Measurements from ENCODE around the gene PRAF2. TPM values are rescaled to one million over a fixed set of nuclear protein-coding genes. Genes with fewer than 3 reads are reported as not detected.
A peak's percentile ranks its signal among the peaks of the same experiment; 100 is the strongest.

Gene PRAF2
- total and polyA plus RNA-seq, 7 donors = 4.3 to 12.5 (median 9.1) TPM

DNA sequence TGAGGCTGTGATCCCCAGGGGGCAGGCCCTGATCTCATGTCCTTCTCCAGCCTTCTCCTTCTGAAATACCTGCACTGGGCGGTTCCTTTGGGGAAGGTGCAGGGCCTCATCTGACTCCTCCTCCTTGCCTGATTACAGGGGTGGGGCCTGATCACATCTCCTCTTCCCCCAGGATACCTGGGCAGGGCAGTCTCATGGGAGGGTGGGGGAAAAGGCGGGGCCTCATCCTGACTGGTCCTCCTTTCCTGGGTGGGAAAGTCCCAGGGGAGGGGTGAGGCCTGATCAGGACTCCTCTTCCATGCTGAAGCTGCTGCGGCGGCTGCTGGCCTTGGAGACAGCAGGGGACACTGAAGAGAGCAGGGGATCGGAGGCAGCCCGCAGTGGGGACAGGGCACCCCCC lies 43.9 kb downstream of the PRAF2 start:
- WGBS, 3 donors = 88 to 100% (median 94%) methylated on average over 2 to 6 of the region's 6 CpGs
- H3K9me3 ChIP-seq = no peaks in the 10 kb centered on the region
- ATAC-seq (peak in 2 of 4 donors; percentile 13 to 18), DNase-seq (peak in 1 of 2 donors; percentile 49)
- TF ChIP-seq, protein P1, sequence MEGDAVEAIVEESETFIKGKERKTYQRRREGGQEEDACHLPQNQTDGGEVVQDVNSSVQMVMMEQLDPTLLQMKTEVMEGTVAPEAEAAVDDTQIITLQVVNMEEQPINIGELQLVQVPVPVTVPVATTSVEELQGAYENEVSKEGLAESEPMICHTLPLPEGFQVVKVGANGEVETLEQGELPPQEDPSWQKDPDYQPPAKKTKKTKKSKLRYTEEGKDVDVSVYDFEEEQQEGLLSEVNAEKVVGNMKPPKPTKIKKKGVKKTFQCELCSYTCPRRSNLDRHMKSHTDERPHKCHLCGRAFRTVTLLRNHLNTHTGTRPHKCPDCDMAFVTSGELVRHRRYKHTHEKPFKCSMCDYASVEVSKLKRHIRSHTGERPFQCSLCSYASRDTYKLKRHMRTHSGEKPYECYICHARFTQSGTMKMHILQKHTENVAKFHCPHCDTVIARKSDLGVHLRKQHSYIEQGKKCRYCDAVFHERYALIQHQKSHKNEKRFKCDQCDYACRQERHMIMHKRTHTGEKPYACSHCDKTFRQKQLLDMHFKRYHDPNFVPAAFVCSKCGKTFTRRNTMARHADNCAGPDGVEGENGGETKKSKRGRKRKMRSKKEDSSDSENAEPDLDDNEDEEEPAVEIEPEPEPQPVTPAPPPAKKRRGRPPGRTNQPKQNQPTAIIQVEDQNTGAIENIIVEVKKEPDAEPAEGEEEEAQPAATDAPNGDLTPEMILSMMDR (IDR thresholded peaks at IDR 0.05) = no peak
- no peak overlapping the region for H3K4me3 ChIP-seq
- no peak overlapping the region for H3K27ac ChIP-seq
- no peaks in the 10 kb centered on the region for H3K4me1 ChIP-seq
- intact Hi-C loops (cut with DNase I) = no loop called here
- no peaks in the 10 kb centered on the region for H3K27me3 ChIP-seq (ENCODE audit: insufficient read depth in 3 of 3, low read length in 2 of 3)
- peaks cover 0 to 59% of the 10 kb centered on the region in 2 donors for H3K36me3 ChIP-seq (ENCODE audit: insufficient read depth in 1 of 2, low read depth in 1 of 2)

Other genes starting within 250 kb of the PRAF2 start
- not detected for gene ERAS, start 247.5 kb downstream of the PRAF2 start, total RNA-seq
- not detected for gene ERAS, start 247.5 kb downstream of the PRAF2 start, polyA plus RNA-seq
- gene PCSK1N, start 238.4 kb downstream of the PRAF2 start, total RNA-seq = under 1 TPM in 1 of 4 donors, not detected in 3; 0.44 TPM
- gene PCSK1N, start 238.4 kb downstream of the PRAF2 start, polyA plus RNA-seq = not detected
- 10 to 100 TPM; 56.6 to 76.2 (median 65.1) TPM for gene TIMM17B, start 176.2 kb downstream of the PRAF2 start, total RNA-seq
- 10 to 100 TPM; 63.1 to 91.6 (median 78.4) TPM for gene TIMM17B, start 176.2 kb downstream of the PRAF2 start, polyA plus RNA-seq
- 10 to 100 TPM; 51.8 to 65.7 (median 60.6) TPM for gene PQBP1, start 176.1 kb downstream of the PRAF2 start, total RNA-seq
- 10 to 100 TPM; 71.0 to 98.8 (median 77.2) TPM for gene PQBP1, start 176.1 kb downstream of the PRAF2 start, polyA plus RNA-seq
- 10 to 100 TPM in 2 of 4 donors, 1 to 10 TPM in 2; 8.8 to 13.4 (median 11.2) TPM for gene SLC35A2, start 162.4 kb downstream of the PRAF2 start, total RNA-seq
- 10 to 100 TPM; 13.2 to 26.1 (median 19.7) TPM for gene SLC35A2, start 162.4 kb downstream of the PRAF2 start, polyA plus RNA-seq
- gene PIM2, start 155.0 kb downstream of the PRAF2 start, total RNA-seq = 1 to 10 TPM; 1.1 to 2.3 (median 1.6) TPM
- 1 to 10 TPM; 1.4 to 3.7 (median 1.6) TPM for gene PIM2, start 155.0 kb downstream of the PRAF2 start, polyA plus RNA-seq
- gene OTUD5, start 116.4 kb downstream of the PRAF2 start, total RNA-seq = 10 to 100 TPM; 21.4 to 38.7 (median 28.5) TPM
- gene OTUD5, start 116.4 kb downstream of the PRAF2 start, polyA plus RNA-seq = 10 to 100 TPM; 17.5 to 34.8 (median 18.6) TPM
- gene KCND1, start 102.2 kb downstream of the PRAF2 start, total RNA-seq = under 1 TPM; 0.18 to 0.41 (median 0.25) TPM
- under 1 TPM; 0.03 to 0.44 (median 0.30) TPM for gene KCND1, start 102.2 kb downstream of the PRAF2 start, polyA plus RNA-seq
- gene GRIPAP1, start 71.7 kb downstream of the PRAF2 start, total RNA-seq = 10 to 100 TPM; 16.5 to 23.6 (median 19.4) TPM
- gene GRIPAP1, start 71.7 kb downstream of the PRAF2 start, polyA plus RNA-seq = 10 to 100 TPM; 12.6 to 17.5 (median 13.4) TPM
- 10 to 100 TPM; 18.1 to 46.5 (median 30.4) TPM for gene TFE3, start 30.6 kb downstream of the PRAF2 start, total RNA-seq
- gene TFE3, start 30.6 kb downstream of the PRAF2 start, polyA plus RNA-seq = 10 to 100 TPM; 16.9 to 55.2 (median 32.3) TPM
- gene CCDC120, start 15.0 kb downstream of the PRAF2 start, total RNA-seq = 1 to 10 TPM in 2 of 4 donors, under 1 TPM in 2; 0.76 to 1.2 (median 0.95) TPM
- under 1 TPM; 0.40 to 0.48 (median 0.43) TPM for gene CCDC120, start 15.0 kb downstream of the PRAF2 start, polyA plus RNA-seq
- gene WDR45, start 5.9 kb upstream of the PRAF2 start, total RNA-seq = 10 to 100 TPM; 67.3 to 85.7 (median 75.0) TPM
- gene WDR45, start 5.9 kb upstream of the PRAF2 start, polyA plus RNA-seq = 100 to 1,000 TPM in 1 of 3 donors, 10 to 100 TPM in 2; 93.2 to 102 (median 99.4) TPM
- 10 to 100 TPM; 26.7 to 28.8 (median 27.7) TPM for gene GPKOW, start 49.7 kb upstream of the PRAF2 start, total RNA-seq
- 10 to 100 TPM; 25.9 to 29.4 (median 26.9) TPM for gene GPKOW, start 49.7 kb upstream of the PRAF2 start, polyA plus RNA-seq
- 1 to 10 TPM; 2.9 to 3.7 (median 3.5) TPM for gene MAGIX, start 88.8 kb upstream of the PRAF2 start, total RNA-seq
- 1 to 10 TPM; 5.2 to 8.0 (median 5.3) TPM for gene MAGIX, start 88.8 kb upstream of the PRAF2 start, polyA plus RNA-seq
- gene PLP2, start 97.9 kb upstream of the PRAF2 start, total RNA-seq = 10 to 100 TPM; 17.8 to 80.7 (median 74.0) TPM
- gene PLP2, start 97.9 kb upstream of the PRAF2 start, polyA plus RNA-seq = 100 to 1,000 TPM in 2 of 3 donors, 10 to 100 TPM in 1; 76.5 to 320 (median 113) TPM
- gene PRICKLE3, start 112.4 kb upstream of the PRAF2 start, total RNA-seq = 10 to 100 TPM; 14.1 to 17.6 (median 16.3) TPM
- gene PRICKLE3, start 112.4 kb upstream of the PRAF2 start, polyA plus RNA-seq = 10 to 100 TPM in 2 of 3 donors, 1 to 10 TPM in 1; 7.5 to 23.6 (median 18.1) TPM
- 1 to 10 TPM in 2 of 4 donors, under 1 TPM in 2; 0.37 to 1.2 (median 0.83) TPM for gene SYP, start 126.2 kb upstream of the PRAF2 start, total RNA-seq
- 1 to 10 TPM in 2 of 3 donors, under 1 TPM in 1; 0.76 to 1.6 (median 1.4) TPM for gene SYP, start 126.2 kb upstream of the PRAF2 start, polyA plus RNA-seq
- gene CACNA1F, start 159.3 kb upstream of the PRAF2 start, total RNA-seq = under 1 TPM in 2 of 4 donors, not detected in 2; 0.04 to 0.12 TPM
- under 1 TPM in 2 of 3 donors, not detected in 1; 0.01 TPM for gene CACNA1F, start 159.3 kb upstream of the PRAF2 start, polyA plus RNA-seq
- 10 to 100 TPM in 3 of 4 donors, 1 to 10 TPM in 1; 9.6 to 14.7 (median 11.4) TPM for gene CCDC22, start 161.5 kb upstream of the PRAF2 start, total RNA-seq
- 10 to 100 TPM; 11.6 to 16.1 (median 15.4) TPM for gene CCDC22, start 161.5 kb upstream of the PRAF2 start, polyA plus RNA-seq
- gene FOXP3, start 190.7 kb upstream of the PRAF2 start, total RNA-seq = not detected
- gene FOXP3, start 190.7 kb upstream of the PRAF2 start, polyA plus RNA-seq = under 1 TPM in 2 of 3 donors, not detected in 1; 0.03 to 0.05 TPM
- 10 to 100 TPM; 17.3 to 25.5 (median 22.7) TPM for gene PPP1R3F, start 195.8 kb upstream of the PRAF2 start, total RNA-seq
- gene PPP1R3F, start 195.8 kb upstream of the PRAF2 start, polyA plus RNA-seq = 10 to 100 TPM; 13.9 to 29.8 (median 28.3) TPM
- not detected for gene GAGE10, start 229.6 kb upstream of the PRAF2 start, total RNA-seq
- not detected for gene GAGE10, start 229.6 kb upstream of the PRAF2 start, polyA plus RNA-seq
- gene GAGE12J, start 248.0 kb upstream of the PRAF2 start, total RNA-seq = not detected
- gene GAGE12J, start 248.0 kb upstream of the PRAF2 start, polyA plus RNA-seq = not detected